DMS79 treated with DMSO at 0.1 percent for 48 hours (cell line): ENCODE data around the gene GMDS.

Experiments used
- DNase-seq: peaks from one replicate; lab custom pipeline; 2025; lab: John Stamatoyannopoulos, UW

GMDS gene

DNA sequence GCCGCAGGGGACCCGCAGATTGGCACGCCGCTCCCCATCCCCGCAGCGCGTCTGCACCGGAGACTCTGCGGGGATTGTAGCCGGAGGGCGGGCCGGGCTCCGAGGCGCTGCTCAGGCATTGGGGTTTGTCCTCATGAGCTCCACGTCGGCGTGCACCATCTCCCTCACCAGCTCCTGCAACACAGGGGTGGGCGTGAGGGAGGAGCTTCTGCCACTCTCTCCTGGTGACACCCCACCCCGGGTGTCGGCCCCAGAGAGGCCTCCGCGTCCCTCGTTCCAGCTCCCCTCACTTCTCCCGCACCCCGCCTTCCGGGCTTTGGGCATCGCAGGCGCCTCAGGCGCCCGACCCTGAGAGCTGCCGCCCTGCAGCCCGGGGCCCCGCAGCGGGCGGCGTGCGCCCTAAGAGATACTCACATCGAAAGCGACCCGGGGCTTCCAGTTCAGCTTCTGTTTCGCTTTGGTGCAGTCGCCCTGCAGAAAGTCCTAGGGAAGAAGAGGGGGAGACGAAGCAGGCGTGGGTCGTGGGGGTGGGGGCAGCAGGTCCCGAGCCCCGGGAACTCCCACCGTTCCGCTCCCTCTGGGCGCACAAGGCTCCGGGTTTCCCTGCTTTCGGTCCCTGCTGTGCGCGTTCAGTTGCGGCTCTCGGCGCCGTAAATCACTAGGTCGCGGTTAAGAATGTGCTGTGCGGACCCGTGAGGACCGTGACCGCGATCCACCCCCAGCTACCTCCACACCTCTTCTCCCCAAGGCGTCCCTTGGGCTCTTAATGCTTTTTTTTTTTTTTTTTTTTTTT is 621.2 kb downstream of the GMDS start:
- no peak for DNase-seq

DNA sequence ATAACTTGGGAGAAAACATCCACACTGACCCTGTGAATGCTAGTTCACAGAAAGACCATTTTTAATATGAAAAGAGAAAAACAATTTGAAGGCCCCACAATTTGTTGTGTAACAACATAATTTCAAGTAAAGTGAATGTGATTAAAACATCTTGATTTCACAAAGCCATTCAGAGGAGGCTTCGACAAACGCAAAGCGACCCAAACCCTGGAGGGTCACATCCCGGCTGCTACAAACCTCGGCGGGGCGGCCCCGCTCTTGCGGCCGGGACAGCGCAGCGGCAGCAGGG is 621.7 kb downstream of the GMDS start:
- no peak for DNase-seq

DNA sequence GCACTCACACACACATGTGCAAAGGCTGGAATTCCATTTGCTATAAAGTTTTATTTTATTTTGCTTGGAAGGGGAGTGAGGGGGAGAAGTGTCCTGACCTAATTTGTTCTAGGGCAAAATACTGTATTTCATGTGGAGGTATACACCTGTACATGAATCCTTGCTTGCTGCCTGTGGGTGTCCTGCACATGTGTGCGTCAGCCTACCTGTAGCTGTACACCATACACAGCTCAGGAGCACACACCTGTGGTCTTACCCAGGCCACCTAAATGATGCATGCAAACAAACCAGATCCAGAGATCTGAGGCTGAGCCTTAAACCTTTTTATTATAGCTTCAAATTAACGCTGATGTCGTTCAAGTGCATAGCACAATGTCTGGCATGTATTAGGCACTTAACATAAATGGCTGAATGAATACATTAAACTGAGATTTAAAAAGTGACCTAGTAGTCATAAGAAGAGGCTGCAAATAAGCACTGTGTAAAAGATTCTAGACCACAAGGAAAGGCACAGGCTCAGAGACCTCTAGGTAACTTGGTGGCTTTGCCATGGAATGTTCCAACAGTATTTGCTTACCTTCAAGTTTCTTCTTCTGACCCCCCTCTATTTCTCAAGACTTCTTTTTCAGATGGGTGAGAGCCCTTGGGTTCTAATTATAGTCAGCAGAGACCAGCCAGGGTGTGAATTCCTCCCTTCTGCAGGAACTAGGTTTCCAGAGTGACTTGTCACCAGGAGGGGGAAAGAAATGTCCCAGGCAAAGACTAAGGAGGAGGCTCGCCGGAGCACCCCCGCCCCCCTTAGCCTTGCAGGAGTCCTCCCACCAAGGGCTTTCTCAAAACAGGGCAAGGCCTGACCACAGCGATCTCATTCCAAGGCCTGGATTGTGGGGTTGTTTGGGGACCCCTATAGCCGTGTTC is 622.3 kb downstream of the GMDS start:
- DNase-seq = no peak

- DNase-seq = no peak
Observed at GRCh38 chr6:1622220-1622850, 623.1 kb downstream of the GMDS start.

- no peak for DNase-seq
Observed at GRCh38 chr6:1621070-1621701, 624.2 kb downstream of the GMDS start.

- no peak for DNase-seq
Observed at GRCh38 chr6:1620504-1621069, 624.8 kb downstream of the GMDS start.

- no peak for DNase-seq
Observed at GRCh38 chr6:1619673-1620503, 625.5 kb downstream of the GMDS start.

DNA sequence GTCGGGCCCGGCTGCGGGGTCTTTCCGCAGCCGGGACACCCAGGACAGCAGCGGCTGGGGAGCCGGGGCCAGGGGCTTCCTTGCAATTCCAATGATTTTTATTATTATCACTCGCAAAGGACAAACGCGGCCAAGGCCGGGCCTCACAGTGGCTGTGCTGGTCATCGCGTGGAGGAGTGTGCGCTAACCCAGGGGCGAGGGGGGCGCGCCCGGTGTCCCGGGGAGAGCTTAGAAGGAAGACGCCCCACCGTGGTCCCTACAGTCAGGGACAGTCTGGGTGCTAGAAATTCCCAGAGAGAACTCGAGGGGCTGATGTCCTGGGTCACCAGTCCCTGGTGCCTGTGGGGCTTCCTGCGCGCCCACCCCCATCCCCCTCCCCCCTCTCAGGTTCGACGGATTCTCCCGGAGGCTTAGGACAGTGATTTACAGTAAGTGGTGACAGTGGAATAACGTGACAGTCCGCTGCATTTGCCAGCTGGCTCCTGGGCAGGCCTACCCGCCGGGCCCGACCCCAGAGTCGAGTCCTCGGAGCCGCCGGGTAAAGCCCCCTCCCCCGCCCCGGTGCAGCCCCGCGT is 626.2 kb downstream of the GMDS start:
- no peak for DNase-seq

GRCh38 chr6:1618311-1619097 is 626.9 kb downstream of the GMDS start:
- DNase-seq = no peak

DNA sequence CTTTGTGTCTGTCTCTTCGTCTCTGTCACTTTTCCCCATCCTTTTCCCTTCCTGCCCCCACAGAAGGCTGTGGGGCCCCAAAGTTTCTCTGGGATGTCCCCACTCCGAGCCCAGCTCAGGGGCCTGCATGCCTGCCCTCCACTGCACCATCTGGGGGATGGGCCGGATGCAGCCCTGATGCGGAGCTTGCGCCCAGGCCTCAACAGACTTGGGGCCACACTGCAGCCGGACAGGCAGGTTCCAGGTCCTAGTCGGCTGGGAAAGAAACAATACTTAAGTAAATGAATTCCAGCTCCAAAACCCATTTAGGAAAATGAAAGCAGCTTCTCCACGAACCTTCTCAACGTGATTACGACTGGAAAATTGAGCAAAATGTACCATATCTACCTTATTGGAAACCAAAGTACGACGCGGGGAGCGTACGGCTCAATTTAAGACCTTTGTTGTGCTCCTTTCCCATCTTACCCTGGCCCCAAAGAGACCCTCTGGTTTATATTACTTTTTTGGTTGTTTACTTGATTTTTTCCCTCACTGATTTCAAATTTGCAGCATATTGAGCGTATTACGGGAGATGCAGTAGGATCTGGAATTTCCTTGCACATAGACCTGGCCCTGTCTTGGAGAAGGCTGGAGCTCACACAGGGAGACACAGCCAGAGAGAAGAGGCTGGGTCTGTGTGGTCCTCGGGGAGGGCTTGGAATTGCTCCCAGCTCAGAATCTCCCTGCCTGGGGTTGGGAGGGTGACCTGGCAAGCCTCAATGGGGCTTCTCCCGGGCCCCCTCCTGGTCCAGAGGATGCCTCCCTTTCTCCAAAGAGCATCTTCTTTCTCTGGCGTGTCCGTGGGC is 627.7 kb downstream of the GMDS start:
- no peak for DNase-seq

GRCh38 chr6:1616701-1617463 is 628.5 kb downstream of the GMDS start:
- DNase-seq = no peak

DNA sequence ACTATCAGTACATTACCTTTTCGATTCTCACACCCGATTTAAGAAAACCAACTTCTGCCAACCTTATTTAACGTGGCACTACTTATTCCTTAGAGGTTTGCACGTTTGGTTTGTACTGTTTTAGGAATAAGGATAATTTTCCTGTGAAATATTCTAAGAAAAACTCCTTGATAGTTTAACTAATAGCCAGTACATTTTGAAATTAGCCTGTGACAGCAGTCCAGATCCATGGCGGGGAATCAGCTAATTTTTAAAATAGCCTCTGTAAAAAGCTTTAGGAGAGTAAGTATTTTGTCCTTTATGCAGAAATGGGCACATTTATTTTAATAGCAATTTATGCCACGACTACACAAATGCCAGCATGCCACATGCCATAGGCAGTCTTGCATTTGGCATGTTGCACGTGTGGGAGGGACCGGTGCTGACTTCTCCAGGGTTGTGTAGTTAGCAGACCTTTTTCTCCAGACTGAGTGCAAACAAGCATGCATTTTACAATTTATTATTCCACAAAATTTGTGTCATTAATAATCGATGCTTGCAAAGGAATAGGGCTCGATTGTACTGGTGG is 629.5 kb downstream of the GMDS start:
- no peak for DNase-seq

DNA sequence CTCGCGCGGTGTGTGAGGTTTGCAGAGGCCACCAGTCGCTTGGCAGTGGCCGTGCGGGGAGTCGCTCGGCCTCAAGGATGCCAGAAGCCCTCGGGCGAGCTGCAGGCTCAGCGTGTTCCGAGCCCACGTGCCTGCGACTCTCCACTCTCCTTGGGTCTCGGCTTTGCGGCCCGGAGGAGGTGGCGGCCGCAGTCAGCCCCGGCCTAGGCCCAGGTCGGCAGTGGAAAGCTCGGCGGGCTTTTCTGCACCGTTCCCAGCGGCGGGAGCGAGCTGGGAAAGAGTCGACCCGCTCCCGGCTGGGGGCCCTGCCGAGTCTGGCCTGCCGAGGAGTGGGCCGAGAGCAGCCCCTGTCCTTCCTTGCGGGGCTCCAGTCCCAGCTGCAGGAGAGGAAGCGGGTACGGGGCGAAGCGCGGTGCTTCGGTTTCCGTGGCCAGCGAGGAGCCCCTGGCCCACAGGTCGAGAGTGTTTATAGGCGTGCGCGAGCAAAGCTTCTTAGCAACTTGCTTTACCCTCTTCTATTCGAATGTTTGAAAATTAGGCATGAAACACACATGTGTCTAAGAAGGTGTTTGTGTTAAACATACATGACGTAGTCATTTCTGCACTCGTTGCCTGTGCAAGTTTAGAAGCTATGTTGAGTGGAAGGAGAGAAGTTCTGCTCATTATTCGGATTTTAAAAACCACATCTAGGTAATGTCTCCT is 630.1 kb downstream of the GMDS start:
- no peak for DNase-seq

GRCh38 chr6:1614448-1615150 is 630.8 kb downstream of the GMDS start:
- DNase-seq = no peak

DNA sequence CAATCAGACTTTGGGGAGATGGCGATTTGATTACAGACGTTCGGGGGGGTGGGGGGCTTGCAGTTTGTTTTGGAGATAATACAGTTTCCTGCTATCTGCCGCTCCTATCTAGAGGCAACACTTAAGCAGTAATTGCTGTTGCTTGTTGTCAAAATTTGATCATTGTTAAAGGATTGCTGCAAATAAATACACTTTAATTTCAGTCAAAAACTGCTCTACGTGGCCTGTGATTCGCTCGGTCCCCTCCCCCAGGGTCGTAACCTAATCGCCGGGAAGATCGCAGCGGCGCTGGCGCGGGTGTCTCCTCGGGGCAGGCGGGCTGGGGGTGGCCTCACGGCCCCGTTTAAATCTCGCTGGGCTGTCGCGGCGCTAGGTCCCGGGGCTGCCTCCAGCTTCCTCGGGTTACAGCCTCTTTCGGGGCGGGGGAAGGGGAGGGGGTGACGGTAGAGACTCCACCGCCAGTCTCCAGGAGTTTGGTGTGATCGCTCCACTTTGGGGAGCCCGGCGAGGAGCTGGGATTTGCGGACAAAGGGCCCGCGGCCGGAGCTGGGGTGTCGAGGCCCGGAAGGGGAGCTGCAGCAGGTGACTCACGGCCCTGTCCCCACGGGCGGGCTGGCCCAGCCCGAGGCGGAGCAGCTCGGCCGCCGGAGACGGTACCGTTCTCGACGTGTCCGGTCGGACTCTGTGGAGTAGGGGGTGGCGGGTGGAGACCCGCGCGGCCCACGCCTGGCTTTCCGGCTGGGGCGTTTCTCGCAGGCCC is 631.5 kb downstream of the GMDS start:
- no peak for DNase-seq

DNA sequence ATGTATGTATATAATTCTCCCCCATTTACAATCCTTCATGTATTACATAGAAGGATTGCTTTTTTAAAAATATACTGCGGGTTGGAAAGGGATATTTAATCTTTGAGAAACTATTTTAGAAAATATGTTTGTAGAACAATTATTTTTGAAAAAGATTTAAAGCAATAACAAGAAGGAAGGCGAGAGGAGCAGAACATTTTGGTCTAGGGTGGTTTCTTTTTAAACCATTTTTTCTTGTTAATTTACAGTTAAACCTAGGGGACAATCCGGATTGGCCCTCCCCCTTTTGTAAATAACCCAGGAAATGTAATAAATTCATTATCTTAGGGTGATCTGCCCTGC is 632.1 kb downstream of the GMDS start:
- DNase-seq = no peak
